NT2/D1 (cell line): ENCODE data around the gene TOMM6.

Experiments used
- SUZ12 ChIP-seq: IDR thresholded peaks from 2 replicates; pipeline ENCODE4 v1.6.1; 2011; ENCODE audit not compliant: insufficient read length, insufficient read depth; ENCODE audit errors: extremely low read depth
- YY1 ChIP-seq: IDR thresholded peaks from 2 replicates; pipeline ENCODE4 v1.6.1; 2011; ENCODE audit not compliant: insufficient read length, insufficient read depth

GRCh38 chr6:41813469-41813868 is 26.0 kb downstream of the TOMM6 start:
- TF ChIP-seq SUZ12: no peak
- no peak for TF ChIP-seq YY1
